Measurements from ENCODE around the gene CIAO2B.

DNA sequence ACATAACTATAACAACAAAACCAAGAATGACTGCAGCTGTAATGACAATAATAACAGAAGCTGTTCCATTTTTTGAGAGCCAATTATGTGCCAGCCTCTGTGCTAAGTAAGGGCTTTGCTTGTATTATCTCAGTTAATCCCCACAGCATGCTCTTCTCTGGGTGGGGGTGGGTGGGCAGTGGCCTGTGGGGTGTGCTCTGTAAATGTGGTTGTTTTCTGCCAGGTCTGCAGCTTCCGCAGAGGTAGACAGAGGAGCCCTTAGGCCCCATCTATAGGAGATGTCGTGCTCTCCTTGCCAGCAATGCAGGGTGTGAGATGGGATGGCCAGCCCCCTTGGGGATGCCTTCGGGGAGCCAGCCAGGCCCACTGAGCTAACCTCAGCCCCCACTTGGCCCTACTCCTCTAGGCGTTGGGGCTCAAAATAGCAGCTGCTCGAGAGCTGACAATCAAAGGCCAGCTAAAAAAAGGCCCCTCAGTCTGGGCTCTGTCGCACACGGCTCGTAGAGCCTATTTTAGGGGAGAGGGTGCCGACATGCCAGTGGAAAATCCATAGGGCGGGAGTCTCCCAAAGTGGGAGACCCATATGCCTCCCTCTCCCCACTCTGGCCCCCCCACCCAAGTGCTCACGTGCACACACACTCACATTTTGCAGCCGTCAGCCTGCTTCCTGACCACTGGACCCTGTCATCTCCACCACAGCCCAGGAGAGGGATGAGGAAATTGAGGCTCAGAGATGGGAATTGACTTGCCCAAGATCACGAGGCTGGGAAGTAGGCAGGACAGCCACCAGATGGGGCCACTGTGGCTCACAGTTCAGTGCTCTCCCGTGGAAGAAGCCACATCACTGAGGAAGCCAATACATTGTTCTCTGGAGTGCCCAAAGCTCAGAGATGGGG, 31.3 kb downstream of the CIAO2B start:
- TF ChIP-seq CTCF (IDR thresholded peaks at IDR 0.05 in 4 of 5, conservative IDR thresholded peaks at IDR 0.05 in 1 of 5) (peak in 1 of 5 experiments; percentile 42), POLR2A (IDR thresholded peaks at IDR 0.05) (peak in 1 of 2 donors; percentile 15)

Data from gastrocnemius medialis (tissue), 4 donors.